NCI-H1436 (cell line): ENCODE measurements around the gene HIGD1B.
A peak's percentile ranks its signal among the peaks of the same experiment; 100 is the strongest.

Source experiments
- DNase-seq: peaks from one replicate; lab custom pipeline; 2025; lab: John Stamatoyannopoulos, UW

Gene HIGD1B

GRCh38 chr17:44837196-44837595 is 10.5 kb upstream of the HIGD1B start:
- DNase-seq = no peak

DNA sequence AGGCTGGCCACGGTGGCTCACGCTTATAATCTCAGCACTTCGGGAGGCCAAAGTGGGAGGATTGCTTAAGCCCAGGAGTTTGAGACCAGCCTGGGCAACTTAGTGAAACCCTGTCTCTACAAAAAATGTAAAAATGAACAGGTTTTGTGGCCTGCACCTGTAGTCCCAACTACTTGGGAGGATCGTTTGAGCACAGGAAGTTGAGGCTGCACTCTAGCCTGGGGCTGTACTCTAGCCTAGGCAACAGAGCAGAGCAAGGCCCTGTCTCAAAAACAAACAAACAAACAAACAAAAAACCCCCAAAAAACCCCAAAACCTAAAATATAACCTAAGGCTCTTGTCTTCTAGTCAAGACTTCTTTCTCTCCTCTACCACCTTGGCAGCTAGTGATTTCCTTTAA is 7.4 kb upstream of the HIGD1B start:
- no peak for DNase-seq

DNA sequence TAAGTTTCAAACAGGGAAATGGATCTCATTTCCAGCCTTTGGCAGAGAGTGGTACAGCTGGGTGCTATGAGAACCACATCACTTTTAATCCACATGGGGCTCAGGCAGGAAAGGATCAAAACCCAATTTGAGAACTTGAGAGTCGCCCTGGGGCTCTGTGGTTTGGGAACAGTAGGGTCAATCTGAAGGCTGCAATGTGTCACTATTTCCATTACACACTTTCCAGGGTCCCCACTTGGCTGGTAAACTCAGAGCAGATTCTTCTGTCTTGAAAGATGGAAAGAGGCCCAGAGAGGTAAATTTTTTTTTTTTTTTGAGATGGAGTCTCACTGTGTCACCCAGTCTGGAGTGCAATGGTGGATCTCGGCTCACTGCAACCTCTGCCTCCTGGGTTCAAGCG is 6.7 kb upstream of the HIGD1B start:
- DNase-seq = no peak

- DNase-seq = no peak
Measured at GRCh38 chr17:44842748-44843147, 4.9 kb upstream of the HIGD1B start.

- no peak for DNase-seq
Measured at GRCh38 chr17:44844390-44844830, 3.3 kb upstream of the HIGD1B start.

- no peak for DNase-seq
Measured at GRCh38 chr17:44846206-44846605, 1.5 kb upstream of the HIGD1B start.

GRCh38 chr17:44848257-44848795 is 643 bp downstream of the HIGD1B start:
- DNase-seq = no peak

DNA sequence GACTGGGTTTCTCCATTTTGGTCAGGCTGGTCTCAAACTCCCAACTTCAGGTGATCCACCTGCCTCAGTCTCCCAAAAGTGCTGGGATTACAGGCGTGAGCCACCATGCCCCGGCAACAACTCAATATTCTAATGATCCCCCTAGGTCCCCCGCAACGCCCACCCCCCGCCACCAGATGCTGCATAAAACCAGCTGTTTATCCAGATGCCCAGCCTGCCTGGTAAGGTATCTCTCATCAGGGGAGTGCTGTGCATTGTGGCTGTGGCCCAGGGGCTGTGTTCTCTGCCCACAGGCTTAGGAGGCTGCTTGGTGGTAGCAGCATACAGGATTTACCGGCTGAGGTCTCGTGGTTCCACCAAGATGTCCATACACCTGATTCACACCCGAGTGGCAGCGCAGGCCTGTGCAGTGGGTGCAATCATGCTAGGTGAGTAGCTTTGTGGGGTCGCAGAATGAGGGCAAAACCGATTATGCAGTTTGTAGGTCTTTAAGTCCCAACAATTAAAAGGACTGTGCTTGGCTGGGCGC is 1.3 kb downstream of the HIGD1B start:
- DNase-seq = no peak

GRCh38 chr17:44850025-44850424 is 2.3 kb downstream of the HIGD1B start:
- peak; percentile 54 for DNase-seq

- DNase-seq = peak; percentile 80
Measured at GRCh38 chr17:44850612-44851011, 2.9 kb downstream of the HIGD1B start.

DNA sequence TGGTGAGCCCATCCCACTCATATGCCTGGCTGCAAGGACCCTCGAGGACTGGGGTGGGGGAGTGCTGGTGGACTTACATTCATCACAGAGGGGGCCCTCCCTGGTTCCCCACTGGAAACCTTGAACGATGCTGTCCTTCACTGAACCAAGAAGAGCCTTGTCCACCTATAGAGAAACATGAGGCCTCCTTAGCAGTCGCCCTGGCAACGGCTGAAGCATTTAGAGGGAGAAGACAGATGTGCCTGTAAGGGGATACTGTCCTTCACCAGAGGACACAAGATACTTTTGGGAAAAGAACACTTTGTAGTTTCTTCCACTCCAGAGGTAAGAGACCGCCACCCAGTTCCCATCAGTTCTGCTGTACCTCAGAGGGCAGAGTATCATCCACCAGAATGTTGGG is 6.5 kb downstream of the HIGD1B start:
- no peak for DNase-seq

- DNase-seq = no peak
Measured at GRCh38 chr17:44859701-44860100, 12.0 kb downstream of the HIGD1B start.

DNA sequence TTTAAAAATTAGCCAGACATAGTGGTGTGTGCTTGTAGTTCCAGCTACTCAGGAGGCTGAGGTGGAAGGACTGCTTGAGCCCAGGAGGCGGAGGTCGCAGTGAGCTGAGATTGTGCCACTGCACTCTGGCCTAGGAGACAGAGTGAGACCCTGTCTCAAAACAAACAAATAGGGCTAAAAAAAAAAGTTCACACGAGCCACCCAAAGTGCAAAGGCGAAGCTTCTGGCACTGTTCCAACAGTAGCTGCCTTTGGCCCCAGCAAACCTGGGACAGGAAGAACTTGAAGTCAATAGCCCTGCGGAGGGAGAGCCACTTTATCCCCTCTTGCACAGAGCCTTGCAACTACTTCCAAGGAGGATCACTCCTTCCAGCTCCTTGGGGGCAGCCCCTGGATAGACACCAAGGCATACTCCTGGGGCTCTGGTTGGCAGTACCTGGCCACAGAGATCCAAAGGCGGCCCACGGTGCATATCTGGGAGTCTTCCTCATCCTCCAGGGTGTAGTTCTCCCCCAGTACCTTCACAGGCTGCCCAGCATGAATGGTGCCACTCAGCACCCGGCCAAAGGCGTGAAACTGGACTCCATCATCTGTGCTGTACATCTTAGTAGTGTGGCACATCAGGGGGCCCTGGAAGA is 14.7 kb downstream of the HIGD1B start:
- DNase-seq = no peak

- DNase-seq = no peak
Measured at GRCh38 chr17:44863061-44863918, 15.6 kb downstream of the HIGD1B start.

GRCh38 chr17:44864831-44865230 is 17.1 kb downstream of the HIGD1B start:
- no peak for DNase-seq

- DNase-seq = peak; percentile 83
Measured at GRCh38 chr17:44865231-44865660, 17.6 kb downstream of the HIGD1B start.

GRCh38 chr17:44865931-44866330 is 18.2 kb downstream of the HIGD1B start:
- DNase-seq = no peak

- DNase-seq = no peak
Measured at GRCh38 chr17:44867841-44868240, 20.2 kb downstream of the HIGD1B start.

GRCh38 chr17:44871556-44871955 is 23.9 kb downstream of the HIGD1B start:
- DNase-seq = no peak

GRCh38 chr17:44872131-44872768 is 24.6 kb downstream of the HIGD1B start:
- DNase-seq = no peak

GRCh38 chr17:44875761-44876160 is 28.1 kb downstream of the HIGD1B start:
- DNase-seq = no peak

DNA sequence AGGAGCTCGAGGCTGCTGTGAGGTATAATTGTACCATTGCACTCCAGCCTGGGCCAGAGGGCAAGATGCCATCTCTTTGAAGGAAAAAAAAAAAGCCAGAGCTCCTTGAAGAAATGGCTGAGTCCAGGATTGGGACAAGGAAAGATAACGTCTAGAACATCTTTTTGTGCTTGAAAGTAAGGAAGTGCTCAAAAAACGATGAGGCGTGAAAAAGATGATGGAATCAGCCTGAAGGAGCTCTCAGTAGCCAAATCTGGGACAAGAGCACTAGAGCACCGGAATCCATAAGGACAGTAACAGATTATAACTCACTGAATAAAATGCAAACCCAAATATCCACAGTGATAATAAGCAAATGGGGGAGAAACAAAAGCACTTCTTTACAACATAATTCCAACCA is 29.4 kb downstream of the HIGD1B start:
- DNase-seq = no peak
